B cell (primary cell): ENCODE data around the gene SUSD4.

Experiments used
- EZH2 ChIP-seq: IDR thresholded peaks from 2 replicates; pipeline ENCODE4 v1.6.1; 2012; ENCODE audit warnings: borderline replicate concordance, low read depth, mild to moderate bottlenecking, moderate library complexity, low read length; ENCODE audit not compliant: insufficient read depth, poor library complexity, severe bottlenecking
- TF ChIP-seq, protein P1 (sequence below): fragments of 200-600 bp; IDR thresholded peaks from one replicate; pipeline ENCODE4 v1.8.0; 2022; ENCODE audit warnings: antibody characterized with exemption, mild to moderate bottlenecking

GRCh38 chr1:223358826-223359225 is 5.2 kb downstream of the SUSD4 start:
- TF ChIP-seq, protein P1, sequence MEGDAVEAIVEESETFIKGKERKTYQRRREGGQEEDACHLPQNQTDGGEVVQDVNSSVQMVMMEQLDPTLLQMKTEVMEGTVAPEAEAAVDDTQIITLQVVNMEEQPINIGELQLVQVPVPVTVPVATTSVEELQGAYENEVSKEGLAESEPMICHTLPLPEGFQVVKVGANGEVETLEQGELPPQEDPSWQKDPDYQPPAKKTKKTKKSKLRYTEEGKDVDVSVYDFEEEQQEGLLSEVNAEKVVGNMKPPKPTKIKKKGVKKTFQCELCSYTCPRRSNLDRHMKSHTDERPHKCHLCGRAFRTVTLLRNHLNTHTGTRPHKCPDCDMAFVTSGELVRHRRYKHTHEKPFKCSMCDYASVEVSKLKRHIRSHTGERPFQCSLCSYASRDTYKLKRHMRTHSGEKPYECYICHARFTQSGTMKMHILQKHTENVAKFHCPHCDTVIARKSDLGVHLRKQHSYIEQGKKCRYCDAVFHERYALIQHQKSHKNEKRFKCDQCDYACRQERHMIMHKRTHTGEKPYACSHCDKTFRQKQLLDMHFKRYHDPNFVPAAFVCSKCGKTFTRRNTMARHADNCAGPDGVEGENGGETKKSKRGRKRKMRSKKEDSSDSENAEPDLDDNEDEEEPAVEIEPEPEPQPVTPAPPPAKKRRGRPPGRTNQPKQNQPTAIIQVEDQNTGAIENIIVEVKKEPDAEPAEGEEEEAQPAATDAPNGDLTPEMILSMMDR, result no peak
- no peak for TF ChIP-seq EZH2
